ENCODE data around the gene MRPS11.
"Not testable (repeated sequence)": the region's sequence is repeated elsewhere in the genome, so short reads cannot be mapped to it uniquely, and the experiment has no call there.

The MRPS11 gene

DNA sequence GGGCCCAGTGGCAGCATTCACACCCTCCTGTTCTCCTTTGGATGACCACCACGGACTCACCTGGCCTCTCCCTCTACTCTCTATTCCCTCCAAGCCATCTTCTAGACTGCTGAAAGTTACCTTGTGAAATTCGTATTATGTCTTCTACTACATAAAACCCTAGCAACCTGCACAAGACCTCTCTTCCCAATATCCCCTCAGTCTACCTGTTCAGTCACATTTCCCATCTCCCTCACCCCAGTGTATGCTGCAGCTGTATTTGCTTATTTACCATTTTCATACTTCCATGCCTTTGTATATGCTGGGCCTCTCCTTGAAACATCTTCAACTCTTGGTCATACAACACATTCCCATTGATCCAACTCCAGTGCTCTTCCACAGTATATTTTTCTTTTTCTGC lies 43.7 kb downstream of the MRPS11 start:
- Histone ChIP-seq H3K27ac (ENCODE audit: low read length) (no peak overlapping the region), H3K36me3 (ENCODE audit: control insufficient read depth in 2 of 2, insufficient read depth in 2 of 2, low read length in 2 of 2) (peaks cover 19 to 32% of the 10 kb centered on the region in 2 donors)

DNA sequence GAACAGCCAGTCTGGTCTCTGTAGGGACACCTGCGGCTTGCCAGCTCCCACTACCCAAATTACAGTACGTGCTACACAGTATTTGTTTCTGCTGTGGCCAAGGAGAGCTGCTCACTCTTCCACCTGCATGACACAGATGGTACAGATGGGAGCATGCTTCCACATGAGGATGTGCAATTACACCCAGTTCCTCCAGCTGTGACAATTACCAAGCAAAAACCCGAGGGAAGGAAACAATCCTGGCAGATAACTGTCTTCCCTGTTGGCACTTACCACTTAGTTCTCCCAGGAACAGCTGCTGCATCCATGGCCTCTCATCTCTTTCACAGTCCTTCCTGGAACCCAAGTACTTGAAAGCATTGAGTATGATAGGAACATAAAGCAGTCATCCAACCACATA lies 44.6 kb downstream of the MRPS11 start:
- H3K27me3 ChIP-seq (ENCODE audit: control insufficient read depth in 1 of 2, insufficient read depth in 2 of 2, low read length in 2 of 2): no peaks in the 10 kb centered on the region
- no peaks in the 10 kb centered on the region for H3K9me3 ChIP-seq (ENCODE audit: control insufficient read depth in 2 of 2, low read length in 2 of 2)
- no peak overlapping the region for H3K27ac ChIP-seq (ENCODE audit: low read length)
- no peak overlapping the region for H3K4me3 ChIP-seq (ENCODE audit: low read length in 2 of 2)
- no peaks in the 10 kb centered on the region for H3K4me1 ChIP-seq (ENCODE audit: control insufficient read depth, insufficient read depth, low read length)
- H3K36me3 ChIP-seq (ENCODE audit: control insufficient read depth in 2 of 2, insufficient read depth in 2 of 2, low read length in 2 of 2): peaks cover 25 to 37% of the 10 kb centered on the region in 2 donors
- no peak overlapping the region for H3K9ac ChIP-seq (ENCODE audit: low read length in 2 of 2)

More for the DNA sequence above, 43.7 kb downstream of the MRPS11 start:
- Histone ChIP-seq H3K9ac (ENCODE audit: low read length in 2 of 2) (no peak overlapping the region), H3K27me3 (ENCODE audit: control insufficient read depth in 1 of 2, insufficient read depth in 2 of 2, low read length in 2 of 2) (no peaks in the 10 kb centered on the region), H3K4me1 (ENCODE audit: control insufficient read depth, insufficient read depth, low read length) (no peaks in the 10 kb centered on the region), H3K9me3 (ENCODE audit: control insufficient read depth in 2 of 2, low read length in 2 of 2) (no peaks in the 10 kb centered on the region), H3K4me3 (ENCODE audit: low read length in 2 of 2) (no peak overlapping the region)

DNA sequence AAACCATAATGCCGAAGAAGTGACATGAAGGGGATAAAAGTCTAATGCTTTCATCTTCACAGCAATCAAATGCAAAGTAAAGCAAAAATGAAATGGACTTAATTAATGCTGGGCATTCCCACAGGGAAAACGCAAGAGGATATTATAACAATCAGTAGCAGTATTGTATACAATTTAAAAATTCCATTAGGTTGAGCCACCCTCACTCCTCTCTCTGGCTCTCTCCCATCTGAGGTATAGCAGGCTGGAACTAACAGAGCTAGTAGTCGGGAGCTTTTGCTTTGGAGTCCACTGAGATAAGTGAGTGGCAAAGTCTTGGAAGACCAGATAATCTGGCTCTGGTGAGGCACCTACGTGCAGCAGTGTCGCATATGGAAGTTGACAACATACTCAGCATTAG lies 45.1 kb downstream of the MRPS11 start:
- Histone ChIP-seq H3K27me3 (ENCODE audit: control insufficient read depth in 1 of 2, insufficient read depth in 2 of 2, low read length in 2 of 2) (no peaks in the 10 kb centered on the region), H3K9me3 (ENCODE audit: control insufficient read depth in 2 of 2, low read length in 2 of 2) (no peaks in the 10 kb centered on the region), H3K9ac (ENCODE audit: low read length in 2 of 2) (no peak overlapping the region), H3K36me3 (ENCODE audit: control insufficient read depth in 2 of 2, insufficient read depth in 2 of 2, low read length in 2 of 2) (peaks cover 25 to 34% of the 10 kb centered on the region in 2 donors), H3K4me3 (ENCODE audit: low read length in 2 of 2) (no peak overlapping the region), H3K4me1 (ENCODE audit: control insufficient read depth, insufficient read depth, low read length) (no peaks in the 10 kb centered on the region), H3K27ac (ENCODE audit: low read length) (no peak overlapping the region)

DNA sequence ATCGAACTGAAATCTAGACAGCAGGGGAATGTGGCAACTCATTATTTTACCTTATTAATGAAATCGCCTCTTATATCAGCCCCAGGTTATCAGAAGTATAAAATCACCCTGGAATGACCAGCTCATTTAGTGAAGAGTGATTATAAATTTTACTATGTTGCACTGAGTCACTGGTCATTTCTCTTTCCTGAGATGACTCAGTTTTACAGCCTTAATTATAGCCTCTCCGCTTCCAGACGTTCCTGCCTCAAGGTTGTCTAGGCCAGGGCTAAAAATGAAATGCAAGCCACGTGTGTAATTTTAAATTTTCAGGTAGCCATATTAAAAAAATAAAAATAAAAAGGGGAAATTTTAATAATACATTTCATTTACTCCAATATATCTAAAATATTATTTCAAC lies 45.7 kb downstream of the MRPS11 start:
- H3K27me3 ChIP-seq (ENCODE audit: control insufficient read depth in 1 of 2, insufficient read depth in 2 of 2, low read length in 2 of 2): no peaks in the 10 kb centered on the region
- H3K4me3 ChIP-seq (ENCODE audit: low read length in 2 of 2): no peak overlapping the region
- no peaks in the 10 kb centered on the region for H3K9me3 ChIP-seq (ENCODE audit: control insufficient read depth in 2 of 2, low read length in 2 of 2)
- H3K36me3 ChIP-seq (ENCODE audit: control insufficient read depth in 2 of 2, insufficient read depth in 2 of 2, low read length in 2 of 2): peaks cover 25 to 34% of the 10 kb centered on the region in 2 donors
- no peak overlapping the region for H3K27ac ChIP-seq (ENCODE audit: low read length)
- no peaks in the 10 kb centered on the region for H3K4me1 ChIP-seq (ENCODE audit: control insufficient read depth, insufficient read depth, low read length)
- H3K9ac ChIP-seq (ENCODE audit: low read length in 2 of 2): no peak overlapping the region

DNA sequence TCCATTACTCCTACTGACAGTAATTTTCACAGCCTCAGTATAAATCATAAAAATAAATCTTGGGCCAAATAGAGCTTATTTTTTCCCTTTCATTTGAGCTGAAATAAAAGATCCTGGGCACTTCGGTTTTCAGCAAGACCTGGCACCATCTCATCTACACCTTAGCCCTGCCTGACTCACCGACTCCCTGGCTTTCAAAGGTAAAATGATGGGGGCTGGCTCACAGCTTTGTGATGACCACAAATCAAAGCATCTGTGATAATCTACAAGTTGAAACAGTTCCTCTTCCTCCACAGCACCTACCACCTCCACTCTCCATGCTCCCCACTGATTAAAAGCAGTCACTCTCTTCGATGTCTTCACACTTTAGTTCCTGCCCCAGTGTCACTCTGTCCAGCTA lies 51.4 kb downstream of the MRPS11 start:
- Histone ChIP-seq H3K4me1 (ENCODE audit: control insufficient read depth, insufficient read depth, low read length) (no peaks in the 10 kb centered on the region), H3K9ac (ENCODE audit: low read length in 2 of 2) (no peak overlapping the region), H3K36me3 (ENCODE audit: control insufficient read depth in 2 of 2, insufficient read depth in 2 of 2, low read length in 2 of 2) (peaks cover 5% of the 10 kb centered on the region in 2 donors), H3K27me3 (ENCODE audit: control insufficient read depth in 1 of 2, insufficient read depth in 2 of 2, low read length in 2 of 2) (no peaks in the 10 kb centered on the region), H3K9me3 (ENCODE audit: control insufficient read depth in 2 of 2, low read length in 2 of 2) (no peaks in the 10 kb centered on the region), H3K4me3 (ENCODE audit: low read length in 2 of 2) (no peak overlapping the region), H3K27ac (ENCODE audit: low read length) (no peak overlapping the region)

DNA sequence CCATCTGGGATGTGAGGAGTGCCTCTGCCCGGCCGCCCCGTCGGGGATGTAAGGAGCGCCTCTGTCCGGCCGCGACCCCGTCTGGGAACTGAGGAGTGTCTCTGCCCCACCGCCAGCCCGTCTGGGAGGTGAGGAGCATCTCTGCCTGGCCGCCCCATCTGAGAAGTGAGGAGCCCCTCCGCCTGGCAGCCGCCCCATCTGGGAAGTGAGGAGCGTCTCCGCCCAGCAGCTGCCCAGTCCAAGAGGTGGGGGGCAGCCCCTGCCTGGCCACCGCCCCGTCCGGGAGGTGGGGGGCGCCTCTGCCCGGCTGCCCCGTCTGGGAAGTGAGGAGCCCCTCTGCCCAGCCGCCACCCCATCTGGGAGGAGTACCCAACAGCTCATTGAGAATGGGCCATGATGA lies 56.6 kb downstream of the MRPS11 start:
- not testable (repeated sequence) for H3K9ac ChIP-seq (ENCODE audit: low read length in 2 of 2); H3K9me3 ChIP-seq (ENCODE audit: control insufficient read depth in 2 of 2, low read length in 2 of 2); H3K27ac ChIP-seq (ENCODE audit: low read length); H3K4me3 ChIP-seq (ENCODE audit: low read length in 2 of 2); H3K4me1 ChIP-seq (ENCODE audit: control insufficient read depth, insufficient read depth, low read length); H3K27me3 ChIP-seq (ENCODE audit: control insufficient read depth in 1 of 2, insufficient read depth in 2 of 2, low read length in 2 of 2)
- H3K36me3 ChIP-seq (ENCODE audit: control insufficient read depth in 2 of 2, insufficient read depth in 2 of 2, low read length in 2 of 2): peaks cover 4 to 15% of the 10 kb centered on the region in 2 donors

DNA sequence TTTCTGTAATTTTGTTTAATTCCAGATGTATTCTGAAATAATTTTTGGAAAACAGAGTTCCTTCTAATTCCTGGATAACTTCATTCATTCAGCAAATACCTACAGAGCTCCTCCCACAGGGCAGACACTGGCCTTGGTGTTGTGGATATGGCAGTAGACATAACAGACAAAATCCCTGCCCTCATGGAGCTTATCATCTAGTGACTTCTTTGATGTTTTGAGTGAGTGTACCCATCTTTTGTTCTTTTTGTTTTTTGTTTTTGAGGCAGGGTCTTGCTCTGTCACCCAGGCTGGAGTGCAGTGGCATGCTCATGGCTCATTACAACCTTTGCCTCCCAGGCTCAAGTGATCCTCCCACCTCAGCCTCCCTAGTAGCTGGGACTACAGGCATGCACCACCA lies 57.9 kb downstream of the MRPS11 start:
- H3K9me3 ChIP-seq (ENCODE audit: control insufficient read depth in 2 of 2, low read length in 2 of 2): no peaks in the 10 kb centered on the region
- H3K36me3 ChIP-seq (ENCODE audit: control insufficient read depth in 2 of 2, insufficient read depth in 2 of 2, low read length in 2 of 2): peaks cover 5 to 20% of the 10 kb centered on the region in 2 donors
- H3K9ac ChIP-seq (ENCODE audit: low read length in 2 of 2): no peak overlapping the region
- H3K4me1 ChIP-seq (ENCODE audit: control insufficient read depth, insufficient read depth, low read length): no peaks in the 10 kb centered on the region
- no peaks in the 10 kb centered on the region for H3K27me3 ChIP-seq (ENCODE audit: control insufficient read depth in 1 of 2, insufficient read depth in 2 of 2, low read length in 2 of 2)
- no peak overlapping the region for H3K27ac ChIP-seq (ENCODE audit: low read length)
- no peak overlapping the region for H3K4me3 ChIP-seq (ENCODE audit: low read length in 2 of 2)

DNA sequence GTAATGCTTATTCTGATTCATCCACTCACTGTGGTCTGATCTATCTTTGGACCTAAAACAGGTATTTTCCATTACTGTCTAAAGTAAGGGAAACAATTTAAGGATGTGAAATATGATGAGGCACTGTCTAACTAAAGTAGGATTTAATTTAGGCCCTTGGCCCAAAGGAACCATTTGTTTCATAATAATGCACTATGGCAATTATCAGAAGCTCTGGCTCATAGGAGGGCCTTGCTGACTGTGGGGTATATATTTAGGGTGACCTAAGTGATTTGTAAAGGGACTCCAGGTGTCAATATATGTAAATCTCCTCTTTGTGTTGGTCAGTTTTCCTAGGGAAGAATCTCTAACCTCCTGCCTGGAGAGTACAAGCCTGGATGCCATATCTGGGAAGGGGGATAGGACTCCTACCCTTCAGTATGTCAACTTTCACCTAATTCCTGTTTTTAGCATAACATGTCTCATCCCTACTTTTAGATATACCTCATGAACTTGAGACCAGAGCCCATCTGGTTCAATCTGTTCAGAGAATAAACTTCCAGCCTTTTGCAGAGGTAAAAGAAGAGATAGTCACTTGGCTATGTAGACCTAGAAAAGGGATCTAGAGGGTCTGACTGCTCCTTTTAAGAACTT lies 58.9 kb downstream of the MRPS11 start:
- Histone ChIP-seq H3K27me3 (ENCODE audit: control insufficient read depth in 1 of 2, insufficient read depth in 2 of 2, low read length in 2 of 2) (no peaks in the 10 kb centered on the region), H3K27ac (ENCODE audit: low read length) (no peak overlapping the region), H3K9ac (ENCODE audit: low read length in 2 of 2) (no peak overlapping the region), H3K9me3 (ENCODE audit: control insufficient read depth in 2 of 2, low read length in 2 of 2) (no peaks in the 10 kb centered on the region), H3K36me3 (ENCODE audit: control insufficient read depth in 2 of 2, insufficient read depth in 2 of 2, low read length in 2 of 2) (peaks cover 14 to 29% of the 10 kb centered on the region in 2 donors), H3K4me3 (ENCODE audit: low read length in 2 of 2) (no peak overlapping the region), H3K4me1 (ENCODE audit: control insufficient read depth, insufficient read depth, low read length) (no peaks in the 10 kb centered on the region)

DNA sequence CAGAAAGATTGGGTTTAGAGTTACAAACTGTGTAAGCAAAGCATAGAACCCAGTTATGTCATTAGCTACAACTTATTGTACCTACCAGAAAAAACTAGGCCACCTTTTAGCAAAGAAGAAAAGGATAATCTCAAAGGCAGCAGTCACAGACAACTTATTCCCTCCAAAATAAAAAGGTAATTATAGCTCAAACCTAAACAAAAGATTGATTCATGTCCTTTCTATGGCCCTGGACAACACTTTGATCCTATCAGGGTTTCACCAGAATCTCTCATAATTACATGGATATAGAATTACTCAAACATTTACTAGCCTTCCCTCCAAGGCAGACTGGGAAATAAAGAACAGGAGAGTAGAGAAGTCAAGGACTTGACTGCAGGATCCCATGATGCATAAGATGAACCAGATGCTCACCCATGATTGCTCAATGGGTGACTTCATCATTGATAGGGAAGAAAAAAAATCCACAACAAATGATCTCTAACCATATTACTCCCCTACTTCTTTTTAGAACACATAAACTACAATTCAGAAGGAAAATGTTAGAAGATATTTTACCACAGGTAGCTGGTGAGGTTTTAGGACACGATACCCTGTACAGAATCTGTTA lies 61.6 kb downstream of the MRPS11 start:
- no peak overlapping the region for H3K9ac ChIP-seq (ENCODE audit: low read length in 2 of 2)
- H3K27me3 ChIP-seq (ENCODE audit: control insufficient read depth in 1 of 2, insufficient read depth in 2 of 2, low read length in 2 of 2): no peaks in the 10 kb centered on the region
- H3K27ac ChIP-seq (ENCODE audit: low read length): no peak overlapping the region
- no peaks in the 10 kb centered on the region for H3K9me3 ChIP-seq (ENCODE audit: control insufficient read depth in 2 of 2, low read length in 2 of 2)
- no peaks in the 10 kb centered on the region for H3K4me1 ChIP-seq (ENCODE audit: control insufficient read depth, insufficient read depth, low read length)
- H3K36me3 ChIP-seq (ENCODE audit: control insufficient read depth in 2 of 2, insufficient read depth in 2 of 2, low read length in 2 of 2): peaks cover 15 to 30% of the 10 kb centered on the region in 2 donors
- no peak overlapping the region for H3K4me3 ChIP-seq (ENCODE audit: low read length in 2 of 2)
